ENCODE results near the gene C2orf15. TPM values are rescaled to one million over a fixed set of nuclear protein-coding genes. Genes with fewer than 3 reads are reported as not detected.

Gene C2orf15
- total and polyA plus RNA-seq, 2 of the 4 experiments (the other 2 are of a cell fraction), result under 0.01 TPM; not detected in 1

DNA sequence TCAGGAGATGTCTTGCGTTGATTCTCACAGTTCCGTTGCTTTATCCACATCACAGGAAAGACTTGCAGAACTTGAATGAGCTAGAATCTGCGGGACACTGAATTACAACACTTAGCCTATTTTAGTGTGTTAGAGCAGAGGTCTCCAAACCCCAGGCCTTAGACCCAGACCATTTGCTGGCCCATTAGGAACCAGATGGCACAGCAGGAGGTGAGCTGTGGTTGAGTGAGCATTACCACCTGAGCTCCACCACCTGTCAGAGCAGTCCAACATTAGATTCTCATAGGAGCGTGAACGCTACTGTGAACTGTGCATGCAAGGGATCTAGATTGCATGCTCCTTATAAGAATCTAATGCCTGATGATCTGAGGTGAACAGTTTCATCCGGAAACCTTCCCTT is 43.3 kb downstream of the C2orf15 start:
- H3K4ac ChIP-seq (ENCODE audit: low read depth, low read length), result no peak overlapping the region
- no peak overlapping the region for H3K4me3 ChIP-seq (ENCODE audit: insufficient read depth, low read depth, low read length)
- H3K4me1 ChIP-seq (ENCODE audit: control insufficient read depth, insufficient read depth, low read length), result no peaks in the 10 kb centered on the region; the same call in 1 of the 2 replicates
- dilution Hi-C loops (cut with HindIII; ENCODE audit: low sequenced_read_pairs, unreplicated experiment) (no loop called here), intact Hi-C loops (cut with micrococcal nuclease) (no loop called here), in situ Hi-C loops (cut with MboI; ENCODE audit: low sequenced_read_pairs) (loop anchor here (10.0 kb wide), 2 partner anchors 150 to 290 kb away; partner anchors contain the start of genes EIF5B and TXNDC9)
- ATAC-seq (ENCODE audit: low read depth) (no peak), DNase-seq (no peak)
- no peak overlapping the region for H4K91ac ChIP-seq (ENCODE audit: insufficient read depth, low read depth, low read length)
- no peak overlapping the region for H2BK15ac ChIP-seq (ENCODE audit: low read depth, low read length)
- H3K27ac ChIP-seq (ENCODE audit: insufficient read depth, low read length), result no peak overlapping the region
- H3K18ac ChIP-seq (ENCODE audit: low read depth, low read length), result no peak overlapping the region
- ChIA-PET POLR2A (ENCODE audit: unreplicated experiment) (no interaction called here), CTCF (no interaction called here)
- no peak overlapping the region for H2AFZ ChIP-seq (replicated peaks; ENCODE audit: low read length, poor library complexity)
- H4K8ac ChIP-seq (ENCODE audit: low read depth in 2 of 2, low read length in 2 of 2), result no peak overlapping the region
- peaks cover 7% of the 10 kb centered on the region for H3K36me3 ChIP-seq (ENCODE audit: control insufficient read depth, insufficient read depth, low read length)
- H3K4me2 ChIP-seq (ENCODE audit: low read depth, low read length), result no peak overlapping the region
- H2BK120ac ChIP-seq (ENCODE audit: low read depth, low read length), result no peak overlapping the region
- WGBS, 2 experiments (ENCODE audit: extremely low coverage in 2 of 2, insufficient read length in 1 of 2), result no CpG with 5 or more reads among the region's 6 CpGs
- H2BK20ac ChIP-seq (ENCODE audit: low read depth, low read length), result no peak overlapping the region
- no peaks in the 10 kb centered on the region for H3K27me3 ChIP-seq (ENCODE audit: control insufficient read depth, insufficient read depth, low read length)
- H3K56ac ChIP-seq (ENCODE audit: extremely low read depth, insufficient read depth, low read length), result no peak overlapping the region
- no peak overlapping the region for H2AK5ac ChIP-seq (ENCODE audit: low read depth, low read length)
- H3K9me1 ChIP-seq (ENCODE audit: insufficient read depth, low read length), result no peaks in the 10 kb centered on the region; the same call in 1 of the 2 replicates
- no TSS peak for BruUV-seq (replicated peaks)
- H3K23ac ChIP-seq (ENCODE audit: low read depth, low read length), result no peak overlapping the region
- no peak overlapping the region for H3K9ac ChIP-seq (ENCODE audit: low read depth, low read length)
- H4K20me1 ChIP-seq (ENCODE audit: insufficient read depth, low read length), result no peaks in the 10 kb centered on the region
- peaks cover 19 to 38% of the 10 kb centered on the region in 2 experiments for H3K79me1 ChIP-seq (ENCODE audit: low read depth in 1 of 2, low read length in 2 of 2)
- no peak for TF ChIP-seq RFX5 (IDR thresholded peaks at IDR 0.05; ENCODE audit: low read depth, low read length)
- no peak for TF ChIP-seq BHLHE40 (IDR thresholded peaks at IDR 0.05; ENCODE audit: low read depth, low read length)
- TF ChIP-seq, protein P1, sequence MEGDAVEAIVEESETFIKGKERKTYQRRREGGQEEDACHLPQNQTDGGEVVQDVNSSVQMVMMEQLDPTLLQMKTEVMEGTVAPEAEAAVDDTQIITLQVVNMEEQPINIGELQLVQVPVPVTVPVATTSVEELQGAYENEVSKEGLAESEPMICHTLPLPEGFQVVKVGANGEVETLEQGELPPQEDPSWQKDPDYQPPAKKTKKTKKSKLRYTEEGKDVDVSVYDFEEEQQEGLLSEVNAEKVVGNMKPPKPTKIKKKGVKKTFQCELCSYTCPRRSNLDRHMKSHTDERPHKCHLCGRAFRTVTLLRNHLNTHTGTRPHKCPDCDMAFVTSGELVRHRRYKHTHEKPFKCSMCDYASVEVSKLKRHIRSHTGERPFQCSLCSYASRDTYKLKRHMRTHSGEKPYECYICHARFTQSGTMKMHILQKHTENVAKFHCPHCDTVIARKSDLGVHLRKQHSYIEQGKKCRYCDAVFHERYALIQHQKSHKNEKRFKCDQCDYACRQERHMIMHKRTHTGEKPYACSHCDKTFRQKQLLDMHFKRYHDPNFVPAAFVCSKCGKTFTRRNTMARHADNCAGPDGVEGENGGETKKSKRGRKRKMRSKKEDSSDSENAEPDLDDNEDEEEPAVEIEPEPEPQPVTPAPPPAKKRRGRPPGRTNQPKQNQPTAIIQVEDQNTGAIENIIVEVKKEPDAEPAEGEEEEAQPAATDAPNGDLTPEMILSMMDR (conservative IDR thresholded peaks at IDR 0.05; ENCODE audit: low read depth, low read length), result no peak
- TF ChIP-seq MXI1 (IDR thresholded peaks at IDR 0.05; ENCODE audit: borderline replicate concordance, low read depth, low read length), result no peak
- no peak for TF ChIP-seq MAFK (IDR thresholded peaks at IDR 0.05; ENCODE audit: low read depth, low read length)
- H2BK5ac ChIP-seq (ENCODE audit: low read depth, low read length, poor library complexity, severe bottlenecking), result no peak overlapping the region
- H4K5ac ChIP-seq (ENCODE audit: low read depth, low read length), result no peak overlapping the region
- no peak overlapping the region for H2AK9ac ChIP-seq (replicated peaks; ENCODE audit: low read depth, low read length, poor library complexity)
- no peaks in the 10 kb centered on the region for H3K9me3 ChIP-seq (ENCODE audit: control insufficient read depth, insufficient read depth, low read length)
- no peak overlapping the region for H3K14ac ChIP-seq (replicated peaks; ENCODE audit: low read depth, low read length)

All from IMR-90 (cell line).